ENCODE results near the gene ZBTB18. TPM values are rescaled to one million over a fixed set of nuclear protein-coding genes. Genes with fewer than 3 reads are reported as not detected.

Gene ZBTB18
- total and polyA plus RNA-seq, 2 of the 4 experiments (the other 2 are of a cell fraction): 10.0 to 16.0 TPM

GRCh38 chr1:244005455-244005854 lies 45.6 kb upstream of the ZBTB18 start:
- no peak overlapping the region for H2AK9ac ChIP-seq (replicated peaks; ENCODE audit: low read depth, low read length, poor library complexity)
- no peak overlapping the region for H4K5ac ChIP-seq (ENCODE audit: low read depth, low read length)
- H2BK5ac ChIP-seq (ENCODE audit: low read depth, low read length, poor library complexity, severe bottlenecking): no peak overlapping the region
- no peak overlapping the region for H2BK20ac ChIP-seq (ENCODE audit: low read depth, low read length)
- peaks cover 40% of the 10 kb centered on the region for H3K27me3 ChIP-seq (ENCODE audit: control insufficient read depth, insufficient read depth, low read length)
- no peaks in the 10 kb centered on the region for H4K20me1 ChIP-seq (ENCODE audit: insufficient read depth, low read length)
- CTCF ChIA-PET: no interaction called here
- no peak overlapping the region for H3K4me2 ChIP-seq (ENCODE audit: low read depth, low read length)
- no peak overlapping the region for H4K91ac ChIP-seq (ENCODE audit: insufficient read depth, low read depth, low read length)
- ATAC-seq (ENCODE audit: low read depth): no peak
- H3K4me1 ChIP-seq (ENCODE audit: control insufficient read depth, insufficient read depth, low read length): no peaks in the 10 kb centered on the region
- in situ Hi-C loops (cut with MboI; ENCODE audit: low sequenced_read_pairs) (no loop called here), dilution Hi-C loops (cut with HindIII; ENCODE audit: low sequenced_read_pairs, unreplicated experiment) (no loop called here), intact Hi-C loops (cut with micrococcal nuclease) (no loop called here)
- 0% methylated on average over 1 of the region's 3 CpGs; no CpG with 5 or more reads in 1 of the 2 experiments for WGBS, 2 experiments (ENCODE audit: extremely low coverage in 2 of 2, insufficient read length in 1 of 2)
- H2AK5ac ChIP-seq (ENCODE audit: low read depth, low read length): no peak overlapping the region
- no TSS peak for BruUV-seq (replicated peaks)
- no peak overlapping the region for H3K14ac ChIP-seq (replicated peaks; ENCODE audit: low read depth, low read length)
- no peak overlapping the region for H3K23ac ChIP-seq (ENCODE audit: low read depth, low read length)
- no peaks in the 10 kb centered on the region for H3K36me3 ChIP-seq (ENCODE audit: control insufficient read depth, insufficient read depth, low read length)
- H3K79me1 ChIP-seq (ENCODE audit: low read depth in 1 of 2, low read length in 2 of 2): no peaks in the 10 kb centered on the region
- no peak overlapping the region for H4K8ac ChIP-seq (ENCODE audit: low read depth in 2 of 2, low read length in 2 of 2)
- no peak for TF ChIP-seq RAD21 (IDR thresholded peaks at IDR 0.05; ENCODE audit: low read length)
- no peak for TF ChIP-seq CEBPB (IDR thresholded peaks at IDR 0.05; ENCODE audit: low read depth, low read length)
- TF ChIP-seq USF2 (IDR thresholded peaks at IDR 0.05; ENCODE audit: low read depth, low read length): no peak
- no peak for TF ChIP-seq RFX5 (IDR thresholded peaks at IDR 0.05; ENCODE audit: low read depth, low read length)
- TF ChIP-seq FOS (IDR thresholded peaks at IDR 0.05; ENCODE audit: low read depth, low read length): no peak
- TF ChIP-seq CTCF (conservative IDR thresholded peaks at IDR 0.05; ENCODE audit: low read depth, low read length): no peak
- TF ChIP-seq ELK1 (IDR thresholded peaks at IDR 0.05; ENCODE audit: borderline replicate concordance, low read depth, low read length): no peak
- no peak for TF ChIP-seq MAFK (IDR thresholded peaks at IDR 0.05; ENCODE audit: low read depth, low read length)
- TF ChIP-seq RCOR1 (IDR thresholded peaks at IDR 0.05; ENCODE audit: insufficient replicate concordance, low read length): no peak
- TF ChIP-seq NFE2L2 (IDR thresholded peaks at IDR 0.05; ENCODE audit: low read depth, low read length): no peak
- TF ChIP-seq SMC3 (IDR thresholded peaks at IDR 0.05; ENCODE audit: low read depth, low read length): no peak
- TF ChIP-seq CHD1 (IDR thresholded peaks at IDR 0.05; ENCODE audit: low read depth, low read length): no peak
- TF ChIP-seq MAZ (IDR thresholded peaks at IDR 0.05; ENCODE audit: borderline replicate concordance, low read depth, low read length): no peak
- no peak for TF ChIP-seq POLR2A (IDR thresholded peaks at IDR 0.05; ENCODE audit: low read depth, low read length)
- no peak for TF ChIP-seq BHLHE40 (IDR thresholded peaks at IDR 0.05; ENCODE audit: low read depth, low read length)
- no peak overlapping the region for H3K18ac ChIP-seq (ENCODE audit: low read depth, low read length)
- H3K27ac ChIP-seq (ENCODE audit: insufficient read depth, low read length): no peak overlapping the region
- H3K9ac ChIP-seq (ENCODE audit: low read depth, low read length): no peak overlapping the region
- no peak overlapping the region for H3K56ac ChIP-seq (ENCODE audit: extremely low read depth, insufficient read depth, low read length)
- H3K9me1 ChIP-seq (ENCODE audit: insufficient read depth, low read length): no peaks in the 10 kb centered on the region
- no peaks in the 10 kb centered on the region for H3K9me3 ChIP-seq (ENCODE audit: control insufficient read depth, insufficient read depth, low read length)
- H2AFZ ChIP-seq (replicated peaks; ENCODE audit: low read length, poor library complexity): no peak overlapping the region
- H2BK15ac ChIP-seq (ENCODE audit: low read depth, low read length): no peak overlapping the region
- no peak overlapping the region for H2BK120ac ChIP-seq (ENCODE audit: low read depth, low read length)
- POLR2A ChIA-PET (ENCODE audit: unreplicated experiment): no interaction called here
- DNase-seq: no peak
- H3K4ac ChIP-seq (ENCODE audit: low read depth, low read length): no peak overlapping the region
- H3K4me3 ChIP-seq (ENCODE audit: insufficient read depth, low read depth, low read length): no peak overlapping the region

Data from IMR-90 (cell line).